MCF 10A (cell line): Measurements from ENCODE around the gene BPIFB2. TPM values are rescaled to one million over a fixed set of nuclear protein-coding genes. Genes with fewer than 3 reads are reported as not detected.

Experiments
- BruUV-seq: library from RNA; stranded (reverse); fragments of 400-500 nt; replicated peaks from 2 replicates; lab custom pipeline; 2021; lab: Mats Ljungman, UMichigan
- CTCF ChIA-PET: fragments of 300-600 bp; sonication (Branson Sonifier 250); formaldehyde crosslinking; extraction: SDS; loops from one replicate; lab custom pipeline; 2021; ENCODE audit warnings: antibody characterized with exemption, inconsistent platforms; lab: Yijun Ruan, JAX
- POLR2A ChIA-PET: fragments of 300-600, 350-650 bp; sonication (Branson Sonifier 250); formaldehyde crosslinking; extraction: SDS; loops from one replicate; lab custom pipeline; 2020; ENCODE audit warnings: antibody characterized with exemption, inconsistent platforms; lab: Yijun Ruan, JAX
- DNase-seq: peaks from one replicate; pipeline ENCODE4 v3.0.0-alpha.2; 2018; ENCODE audit not compliant: unreplicated experiment
- H3K27ac Mint-ChIP-seq: one replicate; pipeline ENCODE4 v1.8.0; 2022; ENCODE audit warnings: mild to moderate bottlenecking, low read depth, mixed read lengths; ENCODE audit not compliant: unreplicated experiment
- H3K27me3 Mint-ChIP-seq: one replicate; pipeline ENCODE4 v1.8.0; 2022; ENCODE audit warnings: mixed read lengths; ENCODE audit not compliant: insufficient read depth, unreplicated experiment
- H3K36me3 Mint-ChIP-seq: one replicate; pipeline ENCODE4 v1.8.0; 2022; ENCODE audit warnings: mild to moderate bottlenecking, moderate library complexity, mixed read lengths; ENCODE audit not compliant: insufficient read depth, unreplicated experiment
- H3K4me1 Mint-ChIP-seq: one replicate; pipeline ENCODE4 v1.8.0; 2022; ENCODE audit warnings: mixed read lengths; ENCODE audit not compliant: insufficient read depth, unreplicated experiment
- H3K4me3 Mint-ChIP-seq: one replicate; pipeline ENCODE4 v1.8.0; 2022; ENCODE audit warnings: mild to moderate bottlenecking, moderate library complexity, mixed read lengths; ENCODE audit not compliant: unreplicated experiment
- H3K9me3 Mint-ChIP-seq: one replicate; pipeline ENCODE4 v1.8.0; 2022; ENCODE audit warnings: mixed read lengths; ENCODE audit not compliant: unreplicated experiment
- intact Hi-C: fragments of 100-400 bp; cut with micrococcal nuclease; formaldehyde crosslinking; loops from 2 replicates; pipeline ENCODE4 v1.14.1; 2022
- total RNA-seq: library from RNA; stranded (reverse); gene quantifications from 2 replicates; pipeline ENCODE4 v1.2.3, GENCODE V29; 2022
- TF ChIP-seq, protein P1 (sequence below): fragments of 200-600 bp; IDR thresholded peaks from one replicate; pipeline ENCODE4 v1.8.0; 2022; ENCODE audit warnings: antibody characterized with exemption, mild to moderate bottlenecking; ENCODE audit not compliant: unreplicated experiment

BPIFB2 gene
- total RNA-seq, 1 experiment from 2014 or later, result not detected

DNA sequence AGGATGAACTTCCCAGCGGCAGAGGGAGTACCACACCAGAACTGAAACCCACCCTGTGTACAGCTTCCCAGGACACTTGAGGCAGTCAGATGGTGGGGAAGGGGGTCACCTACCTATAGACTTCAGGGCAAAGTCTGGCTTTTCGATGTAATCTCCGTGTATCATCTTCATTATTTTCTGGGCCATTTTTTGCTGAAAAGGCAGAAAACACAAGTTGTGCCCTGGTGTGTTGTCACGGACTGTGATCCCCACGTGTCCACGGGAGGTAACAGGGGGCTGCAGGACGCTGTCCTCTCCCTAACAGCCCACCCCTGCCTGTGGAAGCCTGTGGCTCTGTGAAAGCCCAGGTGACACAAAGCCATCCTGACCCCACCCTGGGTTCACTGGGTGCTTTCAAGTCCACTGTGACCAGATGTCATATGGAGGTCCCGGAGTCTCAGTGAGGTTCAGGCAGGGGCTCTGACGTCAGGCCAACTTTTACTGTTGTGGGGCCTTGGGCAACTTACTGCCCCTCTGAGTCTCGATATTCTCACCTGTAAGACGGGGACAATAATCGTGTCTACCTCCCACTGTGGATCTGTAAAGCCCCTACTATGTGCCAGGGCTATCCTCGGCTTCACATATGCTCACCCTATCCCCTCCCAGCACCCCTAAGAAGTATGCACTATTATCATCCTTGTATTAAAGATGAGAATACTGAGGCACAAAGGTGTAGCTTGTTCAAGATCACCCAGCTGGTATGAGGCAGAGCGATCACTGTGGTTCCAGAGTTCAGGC, 17.8 kb upstream of the BPIFB2 start:
- Mint-ChIP-seq H3K27ac (no peak overlapping the region), H3K27me3 (peaks cover 45% of the 10 kb centered on the region), H3K4me3 (no peak overlapping the region), H3K9me3 (peaks cover 3% of the 10 kb centered on the region), H3K4me1 (no peaks in the 10 kb centered on the region), H3K36me3 (no peaks in the 10 kb centered on the region)
- intact Hi-C loops, result no loop called here
- DNase-seq, result no peak
- ChIA-PET CTCF (interaction anchor here (0.6 to 1.0 kb wide), 2 partner anchors 9 to 200 kb away, joined by 3 to 4 read pairs; no protein-coding TSS in a partner anchor), POLR2A (interaction anchor here (0.5 kb wide), 1 partner anchor 29 kb away, joined by 3 read pairs; no protein-coding TSS in a partner anchor)
- TF ChIP-seq, protein P1, sequence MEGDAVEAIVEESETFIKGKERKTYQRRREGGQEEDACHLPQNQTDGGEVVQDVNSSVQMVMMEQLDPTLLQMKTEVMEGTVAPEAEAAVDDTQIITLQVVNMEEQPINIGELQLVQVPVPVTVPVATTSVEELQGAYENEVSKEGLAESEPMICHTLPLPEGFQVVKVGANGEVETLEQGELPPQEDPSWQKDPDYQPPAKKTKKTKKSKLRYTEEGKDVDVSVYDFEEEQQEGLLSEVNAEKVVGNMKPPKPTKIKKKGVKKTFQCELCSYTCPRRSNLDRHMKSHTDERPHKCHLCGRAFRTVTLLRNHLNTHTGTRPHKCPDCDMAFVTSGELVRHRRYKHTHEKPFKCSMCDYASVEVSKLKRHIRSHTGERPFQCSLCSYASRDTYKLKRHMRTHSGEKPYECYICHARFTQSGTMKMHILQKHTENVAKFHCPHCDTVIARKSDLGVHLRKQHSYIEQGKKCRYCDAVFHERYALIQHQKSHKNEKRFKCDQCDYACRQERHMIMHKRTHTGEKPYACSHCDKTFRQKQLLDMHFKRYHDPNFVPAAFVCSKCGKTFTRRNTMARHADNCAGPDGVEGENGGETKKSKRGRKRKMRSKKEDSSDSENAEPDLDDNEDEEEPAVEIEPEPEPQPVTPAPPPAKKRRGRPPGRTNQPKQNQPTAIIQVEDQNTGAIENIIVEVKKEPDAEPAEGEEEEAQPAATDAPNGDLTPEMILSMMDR, result no peak
- no TSS peak for BruUV-seq

DNA sequence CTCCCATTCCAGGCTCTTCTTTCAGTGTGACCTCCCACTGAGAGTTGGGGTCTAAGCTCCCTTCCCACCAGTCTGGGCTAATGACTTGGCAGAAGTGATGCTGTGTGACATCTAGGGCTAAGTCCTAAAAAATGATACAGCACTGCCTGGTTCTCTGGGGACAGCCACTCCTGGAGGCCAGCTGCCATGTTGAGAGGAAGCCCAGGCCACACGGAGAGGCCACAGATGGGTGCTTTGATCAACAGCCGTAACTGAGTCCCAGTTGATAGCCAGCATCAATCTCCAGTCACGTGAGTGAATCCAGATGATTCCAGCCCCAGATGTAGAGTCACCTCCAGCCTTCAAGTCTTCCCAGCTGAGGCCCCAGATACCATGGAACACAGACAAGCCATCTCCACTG, 17.1 kb upstream of the BPIFB2 start:
- intact Hi-C loops, result no loop called here
- H3K27ac Mint-ChIP-seq, result no peak overlapping the region
- no peak overlapping the region for H3K4me3 Mint-ChIP-seq
- H3K4me1 Mint-ChIP-seq, result no peaks in the 10 kb centered on the region
- TF ChIP-seq, protein P1, result no peak
- no peak for DNase-seq
- peaks cover 47% of the 10 kb centered on the region for H3K27me3 Mint-ChIP-seq
- no TSS peak for BruUV-seq
- H3K36me3 Mint-ChIP-seq, result no peaks in the 10 kb centered on the region
- peaks cover 9% of the 10 kb centered on the region for H3K9me3 Mint-ChIP-seq
- CTCF ChIA-PET, result interaction anchor here (0.6 to 1.7 kb wide), 2 partner anchors 8 to 44 kb away, joined by 3 to 4 read pairs; no protein-coding TSS in a partner anchor
- POLR2A ChIA-PET, result no interaction called here

DNA sequence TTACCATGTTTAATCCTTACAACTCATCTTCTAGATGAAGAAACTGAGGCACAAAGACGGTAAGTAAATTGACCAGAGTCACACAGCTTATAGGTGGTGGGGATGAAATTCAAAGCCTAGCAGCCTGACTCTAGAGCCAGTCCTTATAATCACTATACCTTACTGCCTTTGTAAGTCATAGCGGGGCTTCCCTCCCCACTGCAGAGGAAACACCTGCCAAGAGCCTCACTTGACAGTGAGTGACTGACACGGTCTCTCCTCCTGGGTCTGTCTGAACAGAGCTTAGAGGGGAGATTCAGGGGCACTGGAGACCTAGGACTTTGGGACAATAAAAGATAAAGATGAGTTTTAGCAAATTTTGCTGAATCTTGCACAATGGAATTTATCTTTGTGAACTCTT, 16.1 kb upstream of the BPIFB2 start:
- ChIA-PET POLR2A (no interaction called here), CTCF (interaction anchor here (1.7 kb wide), 1 partner anchor 45 kb away, joined by 3 read pairs; no protein-coding TSS in a partner anchor)
- no peak for DNase-seq
- intact Hi-C loops, result no loop called here
- no peaks in the 10 kb centered on the region for H3K4me1 Mint-ChIP-seq
- no peak overlapping the region for H3K4me3 Mint-ChIP-seq
- H3K9me3 Mint-ChIP-seq, result peaks cover 12% of the 10 kb centered on the region
- no TSS peak for BruUV-seq
- peaks cover 47% of the 10 kb centered on the region for H3K27me3 Mint-ChIP-seq
- TF ChIP-seq, protein P1, result no peak
- no peak overlapping the region for H3K27ac Mint-ChIP-seq
- H3K36me3 Mint-ChIP-seq, result no peaks in the 10 kb centered on the region

DNA sequence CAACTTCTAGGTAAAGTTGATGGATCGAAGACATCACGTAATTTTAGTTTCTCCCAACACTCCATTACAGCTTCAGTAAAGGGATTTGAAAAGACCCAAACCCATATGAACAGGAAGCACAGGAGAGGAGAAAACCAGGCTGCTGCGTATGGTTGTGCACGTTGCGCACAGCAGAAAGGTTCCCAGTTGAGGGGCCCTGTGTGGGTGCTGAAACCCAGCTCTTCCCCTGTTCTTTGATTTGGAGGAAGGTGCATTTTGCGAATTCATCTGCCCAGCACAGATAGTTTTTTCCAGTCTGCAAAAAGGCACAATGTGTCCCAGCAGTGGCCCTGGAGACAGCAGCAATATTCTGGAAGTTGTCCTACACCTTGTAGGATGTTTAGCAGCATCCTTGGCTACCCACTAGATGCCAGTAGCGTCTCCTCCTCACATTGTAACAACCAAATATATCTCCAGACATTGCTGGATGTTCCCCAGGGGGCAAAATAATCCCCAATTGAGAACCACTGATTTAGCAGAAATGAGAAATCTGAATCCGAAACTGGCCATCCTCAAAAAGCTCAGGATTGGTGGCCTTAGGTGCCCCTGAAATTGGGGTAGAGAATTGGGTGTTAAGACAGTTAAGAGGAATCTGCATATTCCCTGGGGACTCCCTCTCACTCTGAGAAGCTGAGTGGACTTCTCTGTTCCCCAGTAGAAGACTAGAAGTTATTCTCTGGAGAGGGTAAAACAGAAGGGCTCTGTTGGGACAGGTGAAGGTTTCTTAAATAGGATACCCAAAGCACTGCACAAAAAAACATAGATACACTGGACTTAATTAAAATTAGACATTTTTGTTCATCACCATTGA, 15.5 kb upstream of the BPIFB2 start:
- Mint-ChIP-seq H3K9me3 (peaks cover 18% of the 10 kb centered on the region), H3K27ac (no peak overlapping the region), H3K4me3 (no peak overlapping the region), H3K4me1 (no peaks in the 10 kb centered on the region), H3K36me3 (no peaks in the 10 kb centered on the region), H3K27me3 (peaks cover 51% of the 10 kb centered on the region)
- CTCF ChIA-PET, result interaction anchor here (0.7 to 1.7 kb wide), 2 partner anchors 18 to 46 kb away, joined by 3 read pairs; no protein-coding TSS in a partner anchor
- intact Hi-C loops, result no loop called here
- no TSS peak for BruUV-seq
- TF ChIP-seq, protein P1, result no peak
- POLR2A ChIA-PET, result interaction anchor here (0.6 kb wide), 1 partner anchor 103 kb away, joined by 3 read pairs; no protein-coding TSS in a partner anchor
- DNase-seq, result no peak
